OCI-LY1 (cell line): ENCODE results near the gene CDKN2B-AS1.
A peak's percentile ranks its signal among the peaks of the same experiment; 100 is the strongest.

ENCODE experiments used
- H2AFZ ChIP-seq: fragments of 200-600 bp; sonication (generic), shearing (Covaris generic); 2 replicates; pipeline ENCODE4 v1.6.0; 2014; ENCODE audit warnings: antibody characterized with exemption, mild to moderate bottlenecking, low read length
- H3F3A ChIP-seq: fragments of 200-600 bp; sonication (generic), shearing (Covaris generic); 2 replicates; pipeline ENCODE4 v1.6.0; 2014; ENCODE audit warnings: mild to moderate bottlenecking, antibody characterized with exemption, low read length, moderate library complexity; ENCODE audit not compliant: insufficient read depth
- H3K27ac ChIP-seq: fragments of 200-600 bp; sonication (generic); 2 replicates; pipeline ENCODE4 v1.5.1; 2014; ENCODE audit warnings: low read length, mixed run types, mild to moderate bottlenecking, low read depth; ENCODE audit not compliant: poor library complexity, severe bottlenecking
- H3K27me3 ChIP-seq: fragments of 200-600 bp; sonication (generic); 2 replicates; pipeline ENCODE4 v1.6.0; 2014; ENCODE audit warnings: antibody characterized with exemption, mild to moderate bottlenecking, low read length, moderate library complexity; ENCODE audit not compliant: insufficient read depth
- H3K36me3 ChIP-seq: fragments of 200-600 bp; sonication (generic); 2 replicates; pipeline ENCODE4 v1.6.1; 2014; ENCODE audit warnings: mild to moderate bottlenecking, antibody characterized with exemption, low read length, moderate library complexity, mixed read lengths; ENCODE audit not compliant: insufficient read depth
- H3K4me1 ChIP-seq: fragments of 200-600 bp; sonication (generic); 2 replicates; pipeline ENCODE4 v1.5.1; 2014; ENCODE audit warnings: mild to moderate bottlenecking, low read length, moderate library complexity; ENCODE audit not compliant: insufficient read depth, severe bottlenecking
- H3K4me2 ChIP-seq: fragments of 200-600 bp; sonication (generic), shearing (Covaris generic); 2 replicates; pipeline ENCODE4 v1.6.1; 2014; ENCODE audit warnings: low read length
- H3K4me3 ChIP-seq: fragments of 200-600 bp; sonication (generic); 2 replicates; pipeline ENCODE4 v1.5.1; 2014; ENCODE audit warnings: low read length, low read depth, mild to moderate bottlenecking, mixed read lengths; ENCODE audit not compliant: poor library complexity, severe bottlenecking
- H3K79me2 ChIP-seq: fragments of 200-600 bp; shearing (Covaris generic); 2 replicates; pipeline ENCODE4 v1.6.1; 2016; ENCODE audit warnings: mixed run types, low read length, mixed read lengths; ENCODE audit not compliant: insufficient read depth
- H3K9ac ChIP-seq: fragments of 200-600 bp; sonication (generic), shearing (Covaris generic); 2 replicates; pipeline ENCODE4 v1.6.1; 2014; ENCODE audit warnings: mild to moderate bottlenecking, low read length, mixed read lengths
- H3K9me2 ChIP-seq: fragments of 200-600 bp; sonication (generic), shearing (Covaris generic); 2 replicates; pipeline ENCODE4 v1.6.1; 2014; ENCODE audit warnings: low read depth, mild to moderate bottlenecking, low read length, mixed read lengths
- H3K9me3 ChIP-seq: fragments of 200-600 bp; shearing (Covaris generic); 2 replicates; pipeline ENCODE4 v1.6.1; 2014; ENCODE audit warnings: low read length, mixed read lengths
- H4K20me1 ChIP-seq: fragments of 200-600 bp; sonication (generic), shearing (Covaris generic); 2 replicates; pipeline ENCODE4 v1.6.0; 2016; ENCODE audit warnings: mild to moderate bottlenecking, low read length; ENCODE audit not compliant: insufficient read depth
- CTCF ChIP-seq: fragments of 200-600 bp; sonication (generic), shearing (Covaris generic); IDR thresholded peaks from 2 replicates; pipeline ENCODE4 v1.5.1; 2017; ENCODE audit warnings: mild to moderate bottlenecking, antibody characterized with exemption, low read length, moderate library complexity, mixed read lengths
- EZH2 ChIP-seq: fragments of 200-600 bp; sonication (generic), shearing (Covaris generic); IDR thresholded peaks from 2 replicates; pipeline ENCODE4 v1.8.0; 2017; ENCODE audit warnings: borderline replicate concordance, mixed run types, mild to moderate bottlenecking, antibody characterized with exemption, low read length, moderate library complexity, mixed read lengths

CDKN2B-AS1 gene

GRCh38 chr9:21985964-21986667 is 8.5 kb upstream of the CDKN2B-AS1 start:
- H3K4me1 ChIP-seq, result peaks cover 77% of the 10 kb centered on the region
- no peaks in the 10 kb centered on the region; the same call in 1 of the 2 replicates for H3K9me3 ChIP-seq
- 0 out of 2 replicates have a peak, but pooled peaks cover 4% of the 10 kb centered on the region for H3F3A ChIP-seq
- H3K36me3 ChIP-seq, result peaks cover 35% of the 10 kb centered on the region
- peaks cover 92% of the 10 kb centered on the region for H3K79me2 ChIP-seq
- H3K4me2 ChIP-seq, result peak overlapping the region; percentile 73
- no peaks in the 10 kb centered on the region for H3K9me2 ChIP-seq
- no peak overlapping the region for H3K9ac ChIP-seq
- H3K4me3 ChIP-seq, result no peak overlapping the region
- no peaks in the 10 kb centered on the region for H3K27me3 ChIP-seq
- H4K20me1 ChIP-seq, result no peaks in the 10 kb centered on the region
- peak overlapping the region; percentile 66 for H3K27ac ChIP-seq
- H2AFZ ChIP-seq, result no peak overlapping the region
- TF ChIP-seq EZH2, result no peak
- TF ChIP-seq CTCF, result no peak

- no peaks in the 10 kb centered on the region for H4K20me1 ChIP-seq
- no peak for TF ChIP-seq EZH2
- no peak for TF ChIP-seq CTCF
Observed at GRCh38 chr9:21988056-21988990, 6.3 kb upstream of the CDKN2B-AS1 start.

GRCh38 chr9:21989440-21990189 is 5.0 kb upstream of the CDKN2B-AS1 start:
- Histone ChIP-seq H3K4me3 (no peak overlapping the region), H3K27me3 (no peaks in the 10 kb centered on the region), H3K9me2 (no peaks in the 10 kb centered on the region), H2AFZ (no peak overlapping the region), H3K4me2 (no peak overlapping the region), H3K36me3 (peaks cover 42% of the 10 kb centered on the region), H3F3A (0 out of 2 replicates have a peak, but pooled peaks cover 4% of the 10 kb centered on the region), H3K9ac (no peak overlapping the region), H3K79me2 (peaks cover 90% of the 10 kb centered on the region), H4K20me1 (no peaks in the 10 kb centered on the region), H3K9me3 (no peaks in the 10 kb centered on the region; the same call in 1 of the 2 replicates), H3K27ac (no peak overlapping the region), H3K4me1 (peaks cover 66% of the 10 kb centered on the region)
- TF ChIP-seq CTCF, result no peak
- TF ChIP-seq EZH2, result no peak

More at GRCh38 chr9:21988056-21988990, 6.3 kb upstream of the CDKN2B-AS1 start:
- Histone ChIP-seq H3F3A (0 out of 2 replicates have a peak, but pooled peaks cover 4% of the 10 kb centered on the region), H3K79me2 (peaks cover 92% of the 10 kb centered on the region), H3K4me3 (peak overlapping the region; percentile 51), H3K9me3 (no peaks in the 10 kb centered on the region; the same call in 1 of the 2 replicates), H3K4me2 (peak overlapping the region; percentile 73), H2AFZ (no peak overlapping the region), H3K27ac (peak overlapping the region; percentile 66), H3K4me1 (peaks cover 79% of the 10 kb centered on the region), H3K27me3 (no peaks in the 10 kb centered on the region), H3K36me3 (peaks cover 39% of the 10 kb centered on the region), H3K9me2 (no peaks in the 10 kb centered on the region), H3K9ac (peak overlapping the region; percentile 60)
